Heart left ventricle (tissue), 13 donors: ENCODE measurements around the gene NTMT1.

ENCODE experiments used
- POLR2A ChIP-seq, 2 donors: fragments of 450-650 bp; IDR thresholded peaks; one replicate each; pipeline ENCODE4 v1.6.1; 2017; ENCODE audit warnings: antibody characterized with exemption in 2 of 2, mild to moderate bottlenecking in 2 of 2, moderate library complexity in 2 of 2
- TF ChIP-seq, protein P1 (sequence below), 12 donors: fragments of 200-600 bp; sonication (generic) in 4 of 12; IDR thresholded peaks; one replicate each; pipeline versions ENCODE4 v1.5.0 to v1.8.0; 2018 to 2022; ENCODE audit warnings: antibody characterized with exemption in 12 of 12, mild to moderate bottlenecking in 5 of 12
- donor health status: ischemic (EF 13 %, LVEDD 7.1; RV severe dilation, severe dysfunction).
- donor health status: DM: no; HTN: yes; CAD: no.
- donor health status: DM: no; HTN: no; CAD: no.
- donor health status: ischemic (EF 25% LVEDD 6.9; RV normal size, moderate dysfunction).
- donor health status: ischemic (EF 25% LVEDD 5.7; RV mildly dilated, moderate dysfunction).
- donor health status: ischemic (EF 35%, LVEDD 5.7; RV mildly dilated, moderate dysfunction).
- donor health status: nonischemic (EF 11% LVEDD 7.7; RV severe dilation, severe dysfunction).
- donor health status: DM: yes; HTN: yes; CAD: no.
- donor health status: PGD.
- donor health status: ischemic (EF 29% LVEDD 5.4; RV normal size, mild dysfunction).
- donor health status: nonischemic (EF 23%, LVEDD 6.1; RV moderate dilation, normal function).

DNA sequence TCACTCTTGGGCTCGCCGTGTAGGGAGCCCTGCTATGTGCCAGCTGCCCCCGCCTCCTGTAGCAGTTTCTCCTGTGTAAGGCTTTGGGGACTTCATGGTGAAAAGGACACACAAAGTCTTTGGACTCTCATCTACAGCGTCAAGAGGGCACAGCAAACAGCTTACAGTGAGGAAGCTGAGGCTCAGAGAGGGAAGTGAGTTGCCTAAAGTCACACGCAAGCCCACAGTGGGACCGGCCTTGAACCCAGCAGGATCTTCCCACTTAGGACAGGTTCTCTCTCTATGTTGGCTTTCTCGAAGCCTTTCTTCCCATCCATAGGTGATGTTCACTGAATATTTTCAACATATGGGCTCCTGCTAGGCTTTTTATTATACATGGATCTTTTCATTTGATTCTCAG is 29.7 kb downstream of the NTMT1 start:
- TF ChIP-seq, protein P1, sequence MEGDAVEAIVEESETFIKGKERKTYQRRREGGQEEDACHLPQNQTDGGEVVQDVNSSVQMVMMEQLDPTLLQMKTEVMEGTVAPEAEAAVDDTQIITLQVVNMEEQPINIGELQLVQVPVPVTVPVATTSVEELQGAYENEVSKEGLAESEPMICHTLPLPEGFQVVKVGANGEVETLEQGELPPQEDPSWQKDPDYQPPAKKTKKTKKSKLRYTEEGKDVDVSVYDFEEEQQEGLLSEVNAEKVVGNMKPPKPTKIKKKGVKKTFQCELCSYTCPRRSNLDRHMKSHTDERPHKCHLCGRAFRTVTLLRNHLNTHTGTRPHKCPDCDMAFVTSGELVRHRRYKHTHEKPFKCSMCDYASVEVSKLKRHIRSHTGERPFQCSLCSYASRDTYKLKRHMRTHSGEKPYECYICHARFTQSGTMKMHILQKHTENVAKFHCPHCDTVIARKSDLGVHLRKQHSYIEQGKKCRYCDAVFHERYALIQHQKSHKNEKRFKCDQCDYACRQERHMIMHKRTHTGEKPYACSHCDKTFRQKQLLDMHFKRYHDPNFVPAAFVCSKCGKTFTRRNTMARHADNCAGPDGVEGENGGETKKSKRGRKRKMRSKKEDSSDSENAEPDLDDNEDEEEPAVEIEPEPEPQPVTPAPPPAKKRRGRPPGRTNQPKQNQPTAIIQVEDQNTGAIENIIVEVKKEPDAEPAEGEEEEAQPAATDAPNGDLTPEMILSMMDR (IDR thresholded peaks at IDR 0.05): no peak
- no peak for TF ChIP-seq POLR2A (IDR thresholded peaks at IDR 0.05)
